Dedifferentiated amniotic fluid mesenchymal stem cell (primary cell): ENCODE results near the gene BRD3OS.
"Not testable (repeated sequence)": the region's sequence is repeated elsewhere in the genome, so short reads cannot be mapped to it uniquely, and the experiment has no call there.

Source experiments
- DNase-seq: peaks from one replicate; pipeline ENCODE4 v3.0.0-alpha.2; 2016; ENCODE audit errors: extremely low spot score

BRD3OS gene

GRCh38 chr9:133988771-133989170 lies 36.5 kb upstream of the BRD3OS start:
- not testable (repeated sequence) for DNase-seq

GRCh38 chr9:133989625-133990365 lies 35.5 kb upstream of the BRD3OS start:
- no peak for DNase-seq

- peak; percentile 58 for DNase-seq
Measured at GRCh38 chr9:133990366-133991213, 34.7 kb upstream of the BRD3OS start.

DNA sequence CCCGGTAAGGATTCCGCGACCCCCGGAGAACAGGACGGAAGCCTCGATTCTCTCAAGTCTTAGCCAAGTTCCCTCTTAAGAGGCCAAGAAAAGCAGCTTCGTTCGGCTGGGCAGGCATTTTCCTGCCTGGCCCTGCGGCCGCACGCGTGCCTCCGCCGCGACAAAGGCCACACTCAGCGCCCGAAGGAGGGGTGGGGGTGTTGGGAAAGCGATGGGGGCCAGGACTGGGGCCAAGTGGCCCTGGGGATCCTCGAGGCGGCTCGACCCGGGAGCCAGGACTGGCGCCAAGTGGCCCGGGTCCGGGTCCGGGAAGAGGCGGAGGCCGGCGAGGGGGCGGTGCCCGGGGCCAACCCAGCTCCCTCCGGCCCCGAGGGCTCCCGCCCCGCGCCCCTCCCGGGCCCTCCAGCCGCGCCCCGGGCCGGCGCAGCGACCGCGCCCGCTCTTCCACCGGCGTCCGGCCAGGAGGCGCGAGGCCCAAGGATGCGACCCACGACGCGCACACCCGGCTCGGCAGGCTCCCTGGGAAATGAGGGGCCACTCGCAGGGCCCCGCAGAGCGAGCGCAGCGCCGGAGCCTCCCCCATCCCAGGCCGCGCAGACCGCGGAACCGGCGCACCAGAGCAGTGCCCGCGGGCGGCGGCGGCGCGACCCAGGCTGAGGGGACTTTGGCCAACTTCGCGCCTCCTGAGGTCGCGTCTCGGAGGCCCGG lies 33.9 kb upstream of the BRD3OS start:
- no peak for DNase-seq

DNA sequence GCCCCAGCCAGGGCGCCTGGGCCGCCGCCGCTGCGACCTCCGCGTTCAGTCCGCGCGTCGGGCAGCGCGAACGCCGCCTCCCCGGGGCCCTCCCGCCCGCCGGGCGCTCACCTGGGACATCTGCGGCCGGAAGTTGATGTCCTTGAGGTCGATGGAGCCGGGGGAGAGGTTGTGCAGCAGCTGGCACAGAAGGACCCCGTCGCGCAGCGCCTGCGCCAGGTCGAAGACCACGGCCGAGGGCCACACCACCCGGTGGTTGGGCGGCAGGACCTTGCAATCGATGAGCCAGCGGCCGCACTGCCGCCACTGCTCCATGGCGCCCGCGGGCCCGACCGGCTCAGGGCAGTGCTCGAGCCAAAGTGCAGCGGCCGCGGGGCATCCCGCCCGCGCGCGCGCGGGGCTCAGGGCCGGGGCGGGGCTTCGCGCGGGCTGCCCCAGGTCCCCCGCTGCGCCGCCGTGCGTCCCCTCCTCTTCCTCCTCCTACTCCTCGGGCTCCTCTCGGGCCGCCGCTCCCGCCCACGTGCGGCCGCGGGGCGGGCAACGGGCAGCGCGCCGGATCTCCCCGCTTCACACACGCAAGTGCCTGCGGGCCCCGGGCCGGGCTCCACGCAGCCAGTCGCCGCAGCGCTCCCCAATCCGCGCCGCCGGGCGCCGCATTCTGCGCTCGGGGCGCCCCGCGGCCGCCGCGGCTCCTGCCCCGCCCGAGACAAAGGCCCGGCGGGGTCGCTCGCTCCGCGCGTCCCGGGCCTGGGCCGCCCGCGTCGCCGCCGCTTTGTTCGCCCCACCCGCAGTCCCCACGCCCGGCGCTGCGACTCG lies 33.1 kb upstream of the BRD3OS start, which contains the start of gene VAV2:
TSS of gene VAV2 (minus strand) at position 361 of the 816 bp plus-strand sequence. CDS start at position 315, 46 bp downstream.
- peak; percentile 18 for DNase-seq

DNA sequence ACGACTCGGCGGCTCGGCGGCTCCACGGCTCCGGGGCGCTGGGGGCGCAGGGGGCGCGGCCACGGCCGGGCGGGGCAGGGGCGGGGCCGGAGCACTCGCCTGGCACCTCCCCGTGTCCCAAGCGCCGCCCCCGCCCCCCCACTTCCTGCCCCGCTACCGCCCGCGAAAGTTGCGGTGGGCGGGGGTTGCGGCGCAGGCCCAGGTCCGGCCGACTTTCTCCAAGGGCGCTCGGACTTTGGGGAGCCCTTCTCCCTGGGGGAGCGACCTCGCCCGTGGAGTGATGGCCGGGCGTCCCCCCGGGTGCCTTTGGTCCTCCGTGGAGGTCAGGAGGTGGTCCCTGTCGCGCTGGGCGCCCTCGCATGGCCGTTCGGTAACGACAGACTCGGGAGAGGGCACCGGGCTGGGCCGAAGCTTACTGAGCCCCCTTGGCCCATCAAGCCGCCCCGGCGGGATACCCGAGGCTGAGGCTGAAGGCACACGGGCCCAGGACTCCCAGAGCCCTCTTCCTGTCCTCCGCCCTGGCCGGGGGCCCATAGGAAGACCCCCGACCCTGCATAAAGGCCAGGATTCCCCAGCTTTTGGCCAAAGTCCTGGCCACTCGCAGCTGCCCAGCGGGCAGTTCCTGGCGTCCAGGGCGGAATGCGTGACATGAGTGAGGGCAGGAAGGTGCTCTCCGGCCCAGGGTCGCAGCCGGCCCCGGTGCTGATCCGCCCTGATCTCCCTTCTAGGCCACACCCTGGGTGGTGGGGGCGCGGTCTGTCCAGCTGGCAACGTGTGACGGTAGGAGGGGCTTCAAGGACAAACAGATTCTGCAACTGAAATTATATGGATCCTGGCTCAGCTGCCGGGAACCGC lies 32.3 kb upstream of the BRD3OS start:
- peak; percentile 69 for DNase-seq

- no peak for DNase-seq
Measured at GRCh38 chr9:133993635-133994253, 31.5 kb upstream of the BRD3OS start.

GRCh38 chr9:133994353-133995011 lies 30.8 kb upstream of the BRD3OS start:
- DNase-seq, result peak; percentile 47

GRCh38 chr9:133995012-133995896 lies 30.0 kb upstream of the BRD3OS start:
- no peak for DNase-seq

- DNase-seq, result no peak
Measured at GRCh38 chr9:133996531-133997520, 28.5 kb upstream of the BRD3OS start.

- DNase-seq, result no peak
Measured at GRCh38 chr9:133997584-133997983, 27.7 kb upstream of the BRD3OS start.

DNA sequence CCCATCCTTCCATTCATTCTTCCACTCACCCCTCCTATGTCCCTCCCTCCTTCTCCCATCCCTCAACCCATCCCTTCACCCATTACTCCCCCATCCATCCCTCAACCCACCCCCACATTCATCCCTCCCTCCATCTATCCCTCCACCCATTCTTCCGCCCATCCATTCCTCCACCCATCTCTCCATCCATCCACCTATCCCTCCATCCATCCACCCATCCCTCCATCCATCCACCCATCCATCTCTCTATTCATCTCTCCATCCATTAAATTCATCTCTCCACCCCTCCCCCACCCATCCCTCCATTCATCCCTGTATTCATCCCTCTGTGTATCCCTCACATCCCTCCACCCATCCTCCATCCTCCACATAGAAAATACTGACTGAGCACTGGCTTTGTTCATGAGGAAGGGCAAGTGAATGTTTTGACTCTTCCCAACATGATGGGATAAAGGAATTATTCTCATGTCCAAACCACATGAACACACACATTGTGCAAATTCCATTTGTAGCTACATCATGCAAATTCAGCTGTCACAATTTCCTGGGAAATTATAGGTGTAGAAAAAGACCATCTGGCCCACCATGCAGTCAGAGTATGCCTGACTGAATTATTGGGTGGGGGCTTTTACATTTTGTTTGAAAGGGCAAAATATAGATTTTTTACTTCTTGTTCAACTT lies 26.2 kb upstream of the BRD3OS start:
- DNase-seq, result peak; percentile 15

- DNase-seq, result no peak
Measured at GRCh38 chr9:133999851-134000265, 25.4 kb upstream of the BRD3OS start.

DNA sequence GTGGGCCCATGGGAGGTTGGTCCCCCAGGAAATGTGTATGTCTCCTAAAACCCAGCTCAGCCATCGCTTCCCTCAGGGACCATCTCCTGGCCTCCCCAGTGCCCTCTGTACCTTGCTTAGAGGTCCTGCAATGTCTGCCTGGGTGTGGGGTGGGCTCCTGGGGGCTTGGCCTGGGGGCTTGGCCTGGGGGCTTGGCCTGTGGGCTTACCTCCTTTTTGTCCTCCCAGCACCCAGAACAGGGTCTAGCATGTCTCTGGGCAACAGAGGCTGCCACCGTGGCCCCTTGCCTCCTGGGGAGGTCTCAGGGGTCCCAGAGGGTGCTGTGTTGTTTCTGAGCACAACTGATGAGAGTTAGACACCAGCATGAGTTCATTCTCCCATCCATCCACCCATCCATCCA lies 22.5 kb upstream of the BRD3OS start:
- no peak for DNase-seq

DNA sequence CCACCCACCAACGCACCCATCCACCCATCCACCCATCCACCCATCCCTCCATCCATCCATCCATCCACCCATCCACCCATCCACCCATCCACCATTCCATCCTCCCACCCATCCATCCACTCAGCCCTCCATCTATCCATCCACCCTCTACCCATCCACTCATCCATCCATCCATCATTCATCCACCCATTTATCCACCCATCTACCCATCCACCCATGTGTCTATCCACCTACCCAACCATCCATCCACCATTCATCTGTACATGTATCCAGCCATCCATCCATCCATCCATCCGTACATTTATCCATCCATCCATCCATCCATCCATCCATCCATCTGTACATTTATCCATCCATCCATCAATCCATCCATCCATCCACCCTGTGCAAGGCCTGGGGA lies 22.0 kb upstream of the BRD3OS start:
- DNase-seq, result no peak

- no peak for DNase-seq
Measured at GRCh38 chr9:134004131-134004873, 21.0 kb upstream of the BRD3OS start.
